K562 treated with DMSO at 1 percent for 12 hours (cell line): ENCODE results near the gene NVL. TPM values are rescaled to one million over a fixed set of nuclear protein-coding genes. Genes with fewer than 3 reads are reported as not detected.

Experiments
- total RNA-seq: library from RNA; unstranded; fragments of 300-600 nt; gene quantifications from 2 replicates; pipeline ENCODE4 v1.2.3, GENCODE V29; 2022; ENCODE audit not compliant: insufficient read depth

The NVL gene
- 18.9 and 40.5 TPM in 2 replicates for total RNA-seq

DNA sequence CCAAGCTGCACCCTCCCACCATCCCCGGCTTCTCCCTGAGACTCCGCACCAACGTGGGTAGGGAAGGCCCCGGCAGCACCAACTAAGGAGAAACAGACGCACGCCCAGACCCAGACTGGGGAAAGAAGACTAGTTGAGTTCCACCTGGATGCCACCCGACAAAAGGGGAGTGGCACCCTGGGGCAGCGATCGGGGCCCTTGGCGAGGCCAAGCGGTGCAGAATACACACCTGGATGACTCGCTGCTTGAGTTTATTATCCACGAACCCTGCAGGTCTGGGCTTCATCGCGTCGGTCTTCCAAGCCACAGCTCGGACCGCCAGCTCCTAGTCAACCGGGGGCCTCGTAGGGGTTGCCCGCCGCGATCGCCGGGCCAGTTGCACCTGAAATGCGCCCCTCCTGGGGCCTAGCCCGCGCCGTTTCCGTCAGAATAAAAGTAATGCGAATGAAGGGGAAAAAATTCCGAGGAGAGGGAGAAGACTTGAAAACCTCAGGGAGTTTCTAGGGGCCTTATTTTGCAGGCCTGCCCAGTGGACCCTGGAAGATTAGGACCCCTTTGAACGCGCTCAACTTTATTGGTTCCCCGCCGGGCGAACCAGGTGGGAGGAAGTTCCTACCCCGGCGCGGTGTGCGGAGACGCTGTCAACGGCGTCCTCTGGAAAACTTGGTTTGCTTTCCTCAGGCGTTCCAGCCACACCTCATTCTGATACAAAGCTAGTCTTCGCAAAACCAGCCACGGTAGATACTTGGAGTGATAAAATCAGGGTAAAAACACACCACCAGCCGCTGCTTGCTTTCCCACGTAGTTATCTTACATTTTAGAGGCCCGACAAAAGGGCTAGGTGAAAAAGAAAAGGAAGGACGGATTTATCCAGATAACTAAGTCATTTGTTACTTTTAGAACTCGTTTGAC, at the start of gene NVL:
TSS of gene NVL (minus strand) at position 331 of the 912 bp plus-strand sequence. CDS start at position 286, 45 bp downstream.

GRCh38 chr1:224356685-224357625, 27.0 kb upstream of the NVL start, which contains the start of gene CNIH4:
Gene CNIH4, plus strand, starts transcription at chr1:224356879. Its CDS starts 46 bp downstream, at chr1:224356925.

DNA sequence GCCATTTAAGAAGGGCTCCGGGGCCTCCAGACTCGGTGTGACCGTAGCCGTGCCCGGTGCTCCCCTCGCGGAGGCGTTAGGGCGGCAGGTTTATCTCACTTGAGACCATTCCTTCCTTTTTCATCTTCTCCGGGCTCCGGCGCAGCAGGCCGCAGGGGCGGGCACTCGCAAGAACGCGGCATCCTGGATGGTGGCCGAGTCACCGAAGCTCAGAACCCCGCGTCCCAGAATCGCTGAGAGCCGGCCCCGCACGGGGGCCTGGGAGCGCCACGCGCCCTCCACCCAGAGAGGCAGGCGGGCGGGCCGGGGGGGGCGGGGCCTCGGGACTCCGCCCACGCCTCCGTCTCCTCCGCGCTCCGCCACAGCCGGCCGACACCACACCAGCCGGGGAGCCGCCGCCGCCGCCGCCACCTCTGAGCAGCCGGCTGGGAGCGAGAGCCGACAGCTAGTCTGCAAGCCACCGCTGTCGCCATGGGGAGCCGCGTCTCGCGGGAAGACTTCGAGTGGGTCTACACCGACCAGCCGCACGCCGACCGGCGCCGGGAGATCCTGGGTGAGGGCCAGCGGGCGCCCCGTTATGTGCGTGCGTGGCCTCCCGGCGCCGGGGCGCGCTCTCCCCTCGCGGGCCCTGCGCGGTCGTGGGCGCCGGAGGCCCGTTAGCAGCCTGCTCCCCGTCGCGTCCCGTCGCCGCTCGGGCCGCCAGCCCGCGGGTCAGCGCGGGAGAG, 146.9 kb downstream of the NVL start, which contains the start of gene DEGS1:
TSS of gene DEGS1 (plus strand) at position 375 of the 725 bp plus-strand sequence. CDS start at position 472, 97 bp downstream.

Other genes with a start within 250 kb of the NVL start
- 4.4 and 22.5 TPM in 2 replicates for gene FBXO28, start 216.1 kb downstream of the NVL start, total RNA-seq
- 45.6 and 88.7 TPM in 2 replicates for gene DEGS1, start 146.9 kb downstream of the NVL start, total RNA-seq
- 38.7 and 43.2 TPM in 2 replicates for gene CNIH4, start 26.7 kb upstream of the NVL start, total RNA-seq
- gene WDR26, start 104.6 kb upstream of the NVL start, total RNA-seq: 16.5 and 73.1 TPM in 2 replicates